Measurements from ENCODE around the gene IL20.

DNA sequence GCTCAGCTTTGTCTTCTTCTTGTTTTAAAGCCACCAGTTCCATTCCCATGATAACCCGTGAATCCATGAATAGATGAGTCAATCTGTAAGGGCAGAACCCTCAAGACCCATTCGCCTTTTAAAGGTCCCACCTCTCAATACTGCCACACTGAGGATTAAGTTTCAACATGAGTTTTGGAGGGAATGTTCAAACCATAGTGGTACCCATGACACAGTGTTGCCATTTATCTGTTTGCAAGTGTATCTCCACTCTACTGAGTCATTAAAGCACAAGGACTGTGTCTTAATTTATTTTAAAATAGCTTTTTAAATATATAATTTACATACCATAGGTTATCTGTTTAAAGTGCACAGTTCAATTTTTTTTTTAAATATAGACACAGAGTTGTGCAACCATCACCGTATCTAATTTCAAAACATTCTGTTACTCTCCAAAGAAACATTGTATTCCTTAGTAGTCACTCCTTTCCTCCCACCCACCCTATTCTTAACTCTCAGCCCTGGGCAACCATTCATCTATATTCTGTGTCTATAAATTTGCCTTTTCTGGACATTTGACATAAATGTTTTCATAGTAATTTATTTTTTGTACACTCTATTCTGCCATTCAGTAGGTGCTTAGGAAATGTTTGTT, 27.0 kb downstream of the IL20 start:
- TF ChIP-seq, protein P1, sequence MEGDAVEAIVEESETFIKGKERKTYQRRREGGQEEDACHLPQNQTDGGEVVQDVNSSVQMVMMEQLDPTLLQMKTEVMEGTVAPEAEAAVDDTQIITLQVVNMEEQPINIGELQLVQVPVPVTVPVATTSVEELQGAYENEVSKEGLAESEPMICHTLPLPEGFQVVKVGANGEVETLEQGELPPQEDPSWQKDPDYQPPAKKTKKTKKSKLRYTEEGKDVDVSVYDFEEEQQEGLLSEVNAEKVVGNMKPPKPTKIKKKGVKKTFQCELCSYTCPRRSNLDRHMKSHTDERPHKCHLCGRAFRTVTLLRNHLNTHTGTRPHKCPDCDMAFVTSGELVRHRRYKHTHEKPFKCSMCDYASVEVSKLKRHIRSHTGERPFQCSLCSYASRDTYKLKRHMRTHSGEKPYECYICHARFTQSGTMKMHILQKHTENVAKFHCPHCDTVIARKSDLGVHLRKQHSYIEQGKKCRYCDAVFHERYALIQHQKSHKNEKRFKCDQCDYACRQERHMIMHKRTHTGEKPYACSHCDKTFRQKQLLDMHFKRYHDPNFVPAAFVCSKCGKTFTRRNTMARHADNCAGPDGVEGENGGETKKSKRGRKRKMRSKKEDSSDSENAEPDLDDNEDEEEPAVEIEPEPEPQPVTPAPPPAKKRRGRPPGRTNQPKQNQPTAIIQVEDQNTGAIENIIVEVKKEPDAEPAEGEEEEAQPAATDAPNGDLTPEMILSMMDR (IDR thresholded peaks at IDR 0.05): no peak
- TF ChIP-seq POLR2A (IDR thresholded peaks at IDR 0.05): no peak
